GM23338 (cell line): ENCODE results near the gene DPH7.
"Not testable (repeated sequence)": the region's sequence is repeated elsewhere in the genome, so short reads cannot be mapped to it uniquely, and the experiment has no call there.

Experiments used
- EZH2 ChIP-seq: fragments of 200-600 bp; sonication (generic); IDR thresholded peaks from one replicate; pipeline ENCODE4 v1.8.0; 2017; ENCODE audit warnings: antibody characterized with exemption, mild to moderate bottlenecking, low read depth; ENCODE audit not compliant: unreplicated experiment
- EZH2phosphoT487 ChIP-seq: fragments of 200-600 bp; sonication (generic); IDR thresholded peaks from one replicate; pipeline ENCODE4 v1.8.1; 2018; ENCODE audit warnings: antibody characterized with exemption; ENCODE audit not compliant: unreplicated experiment
- NANOG ChIP-seq: IDR thresholded peaks from 2 replicates; pipeline ENCODE4 v1.6.1; 2016; ENCODE audit warnings: antibody characterized with exemption, borderline replicate concordance
- POLR2AphosphoS5 ChIP-seq: IDR thresholded peaks from 2 replicates; pipeline ENCODE4 v1.6.1; 2016; ENCODE audit warnings: antibody characterized with exemption, low read depth
- REST ChIP-seq: IDR thresholded peaks from one replicate; pipeline ENCODE4 v1.6.1; 2018; ENCODE audit warnings: antibody characterized with exemption; ENCODE audit not compliant: unreplicated experiment
- TF ChIP-seq, protein P1 (sequence below), 2 experiments: fragments of 200-600 bp in 1 of 2; sonication (generic) in 1 of 2; conservative IDR thresholded peaks; 2 replicates each; pipeline versions ENCODE4 v1.5.1 to v1.6.1; 2016 to 2017; ENCODE audit warnings: antibody characterized with exemption in 2 of 2, low read depth in 2 of 2, mild to moderate bottlenecking in 2 of 2, moderate library complexity in 1 of 2

GRCh38 chr9:137553654-137554053 lies 25.1 kb downstream of the DPH7 start:
- TF ChIP-seq, protein P1, sequence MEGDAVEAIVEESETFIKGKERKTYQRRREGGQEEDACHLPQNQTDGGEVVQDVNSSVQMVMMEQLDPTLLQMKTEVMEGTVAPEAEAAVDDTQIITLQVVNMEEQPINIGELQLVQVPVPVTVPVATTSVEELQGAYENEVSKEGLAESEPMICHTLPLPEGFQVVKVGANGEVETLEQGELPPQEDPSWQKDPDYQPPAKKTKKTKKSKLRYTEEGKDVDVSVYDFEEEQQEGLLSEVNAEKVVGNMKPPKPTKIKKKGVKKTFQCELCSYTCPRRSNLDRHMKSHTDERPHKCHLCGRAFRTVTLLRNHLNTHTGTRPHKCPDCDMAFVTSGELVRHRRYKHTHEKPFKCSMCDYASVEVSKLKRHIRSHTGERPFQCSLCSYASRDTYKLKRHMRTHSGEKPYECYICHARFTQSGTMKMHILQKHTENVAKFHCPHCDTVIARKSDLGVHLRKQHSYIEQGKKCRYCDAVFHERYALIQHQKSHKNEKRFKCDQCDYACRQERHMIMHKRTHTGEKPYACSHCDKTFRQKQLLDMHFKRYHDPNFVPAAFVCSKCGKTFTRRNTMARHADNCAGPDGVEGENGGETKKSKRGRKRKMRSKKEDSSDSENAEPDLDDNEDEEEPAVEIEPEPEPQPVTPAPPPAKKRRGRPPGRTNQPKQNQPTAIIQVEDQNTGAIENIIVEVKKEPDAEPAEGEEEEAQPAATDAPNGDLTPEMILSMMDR (conservative IDR thresholded peaks at IDR 0.05; ENCODE audit: low read depth in 2 of 2) = not testable (repeated sequence)
- not testable (repeated sequence) for TF ChIP-seq POLR2AphosphoS5, NANOG, EZH2phosphoT487, EZH2, REST
